GM18873 (cell line): ENCODE data around the gene TDO2.

Experiments
- ATAC-seq: cut with Tn5 transposase; IDR thresholded peaks from one replicate; pipeline ENCODE4 v1.9.1; 2021; ENCODE audit warnings: mild to moderate bottlenecking, moderate library complexity, moderate number of reproducible peaks; ENCODE audit not compliant: unreplicated experiment, low FRiP score

TDO2 gene

DNA sequence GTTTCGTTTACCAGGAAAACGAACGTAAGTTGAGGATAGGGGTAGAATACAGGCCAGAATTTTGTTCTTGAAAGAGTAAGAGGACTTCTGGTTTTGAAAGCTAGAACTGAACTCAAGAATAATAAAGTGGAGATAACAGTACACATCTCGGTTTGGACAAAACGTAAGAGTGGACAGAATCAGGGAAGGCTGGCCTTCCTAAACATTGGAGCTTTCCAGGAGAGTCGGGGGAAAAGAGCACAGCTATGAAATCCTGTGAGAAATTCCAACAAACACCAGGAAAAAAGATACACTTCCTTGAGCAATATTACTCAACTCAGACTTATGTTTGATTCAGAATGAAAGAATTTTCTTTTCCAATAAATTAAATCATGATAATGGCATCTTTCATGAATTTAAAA, 49.0 kb downstream of the TDO2 start:
- no peak for ATAC-seq

DNA sequence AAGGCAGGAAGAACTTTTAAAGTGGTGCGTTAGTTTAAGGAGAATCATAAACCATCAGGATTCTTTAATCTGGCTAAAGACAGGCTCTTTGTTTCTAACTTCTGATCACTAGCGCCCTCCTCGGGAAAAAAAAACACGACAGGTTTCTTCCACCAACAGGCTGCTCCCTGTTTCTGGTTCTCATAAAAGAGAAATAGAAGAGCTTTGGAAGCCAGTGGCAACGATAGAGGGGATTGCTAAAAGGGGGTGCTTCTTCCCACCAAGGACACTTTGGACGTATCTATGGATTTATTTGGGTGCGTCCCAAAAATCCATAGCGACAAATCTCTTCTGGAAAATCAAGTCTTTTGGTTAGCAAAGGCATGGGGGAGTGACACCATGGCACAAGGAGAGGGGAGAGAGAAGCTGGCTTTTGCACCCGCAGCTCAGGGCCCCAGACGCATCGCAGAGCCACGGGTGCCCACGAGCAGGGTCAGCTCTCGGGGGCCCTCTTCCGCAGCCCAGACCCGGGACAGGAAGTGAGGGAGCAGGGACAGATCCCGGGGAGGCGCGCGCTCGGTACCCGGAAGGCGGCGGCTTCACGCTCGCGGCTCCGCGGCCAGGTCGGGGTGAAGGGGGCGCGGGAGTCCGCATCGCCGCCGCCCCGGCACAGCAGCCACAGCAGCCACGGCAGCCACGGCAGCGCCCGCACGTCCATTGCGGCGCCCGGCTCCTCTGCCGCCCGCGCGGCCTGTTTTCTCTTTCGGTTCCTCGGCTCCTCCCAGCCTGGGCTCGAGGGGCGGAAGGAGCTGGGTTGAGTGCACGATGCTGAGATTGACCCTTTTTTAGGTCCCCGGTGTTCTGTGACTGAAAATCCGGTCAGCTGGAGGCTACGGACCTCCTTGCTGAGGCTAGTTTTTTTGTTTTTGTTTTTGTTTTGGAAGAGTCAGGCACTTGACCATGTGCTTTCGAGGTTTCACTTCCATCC, 49.9 kb downstream of the TDO2 start, which contains the start of gene CTSO:
CTSO (minus strand) TSS at position 716 of the 967 bp plus-strand sequence; CDS start at position 697, 19 bp downstream.
- ATAC-seq = peak; percentile 95

DNA sequence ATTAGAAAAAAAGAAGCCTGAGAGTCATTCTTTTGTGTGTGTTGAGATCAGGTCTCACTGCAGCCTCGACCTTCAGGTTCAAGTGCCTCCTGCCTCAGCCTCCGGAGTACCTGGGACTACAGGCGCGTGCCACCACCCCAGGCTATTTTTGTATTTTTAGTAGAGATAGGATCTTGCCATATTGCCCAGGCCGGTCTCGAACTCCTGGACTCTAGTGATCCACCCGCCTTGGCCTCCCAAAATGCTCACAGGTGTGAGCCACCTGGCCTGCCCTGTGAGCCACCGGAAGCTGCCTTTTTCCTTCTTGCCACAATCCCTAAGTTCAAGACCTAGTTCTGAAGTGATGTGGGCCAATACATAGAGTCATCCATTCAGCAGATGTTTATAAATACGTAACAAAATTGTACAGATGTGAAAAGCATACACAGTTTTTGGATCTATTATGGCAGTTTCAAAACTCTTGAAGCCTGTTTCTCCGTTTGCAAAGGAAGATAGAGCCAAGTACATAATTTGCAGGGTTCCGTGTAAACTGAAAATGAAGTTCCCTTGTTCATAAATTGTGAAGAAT, 50.7 kb downstream of the TDO2 start:
- ATAC-seq = no peak

- ATAC-seq = no peak
These were observed 51.4 kb downstream of the TDO2 start for GRCh38 chr4:155954939-155955338.

- ATAC-seq = no peak
These were observed 53.0 kb downstream of the TDO2 start for GRCh38 chr4:155956461-155956860.

DNA sequence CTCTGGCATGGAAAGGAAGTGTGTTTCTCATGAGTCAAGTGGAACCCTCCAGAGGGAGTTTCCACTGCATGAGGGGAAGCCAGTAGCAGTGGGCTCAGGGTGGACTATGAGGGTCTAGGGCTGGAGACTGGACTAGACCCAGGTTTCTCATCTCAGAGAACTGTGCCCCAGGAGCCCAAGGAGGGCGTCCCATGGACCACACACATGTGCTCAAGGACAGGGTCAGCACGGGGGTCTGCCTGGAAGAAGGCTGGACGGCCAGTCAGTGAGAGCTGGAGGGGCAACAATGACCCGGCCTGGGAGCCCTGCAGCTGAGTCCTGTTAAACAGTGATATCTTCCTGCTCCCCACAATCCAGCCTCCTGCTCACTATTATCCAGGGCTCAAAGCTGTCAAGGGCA, 55.9 kb downstream of the TDO2 start:
- no peak for ATAC-seq

- no peak for ATAC-seq
These were observed 57.0 kb downstream of the TDO2 start for GRCh38 chr4:155960522-155960921.

GRCh38 chr4:155961575-155961974, 58.1 kb downstream of the TDO2 start:
- ATAC-seq = no peak

DNA sequence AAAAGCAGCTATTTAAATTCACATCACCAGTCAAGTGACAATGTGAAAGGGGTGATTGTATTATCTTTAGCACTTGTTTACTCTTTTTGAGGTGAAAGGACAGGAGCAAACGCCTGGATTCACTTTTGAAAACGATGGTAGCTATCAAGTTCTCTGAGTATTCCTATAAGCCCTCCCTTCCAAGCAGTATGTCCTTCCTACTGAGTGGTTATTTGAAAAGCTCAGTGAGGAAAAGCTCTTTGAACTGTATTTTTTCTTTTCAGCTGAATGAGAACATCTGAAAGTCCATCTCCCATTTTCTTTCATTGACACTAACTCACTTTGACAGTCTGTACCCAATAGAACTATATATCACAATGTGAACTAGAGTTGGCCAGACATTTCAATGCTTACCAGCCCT, 59.3 kb downstream of the TDO2 start:
- ATAC-seq = no peak

- ATAC-seq = no peak
These were observed 60.8 kb downstream of the TDO2 start for GRCh38 chr4:155964016-155964891.

DNA sequence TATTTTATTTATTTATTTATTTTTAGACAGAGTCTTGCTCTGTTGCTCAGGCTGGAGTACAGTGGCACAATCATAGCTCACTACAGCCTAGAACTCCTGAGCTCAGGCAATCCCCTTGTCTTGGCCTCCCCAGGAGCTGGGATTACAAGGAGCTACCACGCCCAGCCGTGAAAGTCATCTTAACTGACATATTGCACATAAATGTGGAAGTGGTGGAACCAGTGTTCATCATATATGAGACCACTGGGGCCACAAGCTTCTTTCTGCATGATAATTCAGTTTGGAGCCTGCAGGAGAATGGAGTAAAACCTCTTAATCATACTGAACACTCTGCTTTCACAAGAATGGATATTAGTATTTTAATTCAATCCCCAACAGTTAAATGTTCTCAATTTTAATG, 62.7 kb downstream of the TDO2 start:
- no peak for ATAC-seq

- ATAC-seq = no peak
These were observed 63.4 kb downstream of the TDO2 start for GRCh38 chr4:155966731-155967395.
